NB4 (cell line): ENCODE results near the gene SLCO3A1.

ENCODE experiments used
- DNase-seq: peaks from one replicate; pipeline ENCODE4 v3.0.0; 2010; ENCODE audit warnings: low read depth
- H3K4me3 ChIP-seq: one replicate; pipeline ENCODE4 v1.5.1; 2011; ENCODE audit warnings: mild to moderate bottlenecking, low read depth, low read length, moderate library complexity
- MYC ChIP-seq: IDR thresholded peaks from 2 replicates; pipeline ENCODE4 v1.6.1; 2011; ENCODE audit warnings: low read depth, low read length
- POLR2A ChIP-seq: IDR thresholded peaks from 2 replicates; pipeline ENCODE4 v1.6.1; 2011; ENCODE audit warnings: mild to moderate bottlenecking; ENCODE audit not compliant: insufficient read length; ENCODE audit errors: extremely low read depth
- TF ChIP-seq, protein P1 (sequence below): IDR thresholded peaks from 2 replicates; pipeline ENCODE4 v1.6.1; 2011; ENCODE audit warnings: low read depth, low read length
- TF ChIP-seq, protein P2 (sequence below): IDR thresholded peaks from one replicate; pipeline ENCODE4 v1.5.1; 2012; ENCODE audit warnings: low read depth, low read length

SLCO3A1 gene

DNA sequence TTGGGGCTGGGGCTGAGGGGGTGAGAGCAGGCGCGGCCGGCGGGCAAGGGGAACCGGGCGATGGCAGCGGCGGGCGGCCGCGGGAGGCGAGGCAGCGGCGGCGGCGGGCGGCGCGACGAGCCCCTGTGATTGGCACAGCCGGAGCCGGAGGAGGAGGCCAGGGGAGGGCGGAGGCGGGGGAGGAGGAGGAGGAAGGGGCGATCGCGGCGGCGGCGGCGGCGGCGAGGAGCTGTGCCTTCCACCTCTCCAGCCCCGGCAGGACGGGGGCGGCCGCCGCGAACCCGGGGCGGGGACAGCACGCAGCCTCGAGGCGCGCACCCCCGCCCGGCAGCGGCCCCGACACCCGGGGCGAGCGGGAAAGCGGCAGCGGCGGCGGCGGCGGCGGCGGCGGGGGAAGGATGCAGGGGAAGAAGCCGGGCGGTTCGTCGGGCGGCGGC lies at the start of gene SLCO3A1:
Gene SLCO3A1, plus strand, starts transcription at position 198 of the 437 bp plus-strand sequence.
- TF ChIP-seq MYC (no peak), POLR2A (no peak)
- TF ChIP-seq, protein P1, sequence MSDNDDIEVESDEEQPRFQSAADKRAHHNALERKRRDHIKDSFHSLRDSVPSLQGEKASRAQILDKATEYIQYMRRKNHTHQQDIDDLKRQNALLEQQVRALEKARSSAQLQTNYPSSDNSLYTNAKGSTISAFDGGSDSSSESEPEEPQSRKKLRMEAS, result no peak
- TF ChIP-seq, protein P2, sequence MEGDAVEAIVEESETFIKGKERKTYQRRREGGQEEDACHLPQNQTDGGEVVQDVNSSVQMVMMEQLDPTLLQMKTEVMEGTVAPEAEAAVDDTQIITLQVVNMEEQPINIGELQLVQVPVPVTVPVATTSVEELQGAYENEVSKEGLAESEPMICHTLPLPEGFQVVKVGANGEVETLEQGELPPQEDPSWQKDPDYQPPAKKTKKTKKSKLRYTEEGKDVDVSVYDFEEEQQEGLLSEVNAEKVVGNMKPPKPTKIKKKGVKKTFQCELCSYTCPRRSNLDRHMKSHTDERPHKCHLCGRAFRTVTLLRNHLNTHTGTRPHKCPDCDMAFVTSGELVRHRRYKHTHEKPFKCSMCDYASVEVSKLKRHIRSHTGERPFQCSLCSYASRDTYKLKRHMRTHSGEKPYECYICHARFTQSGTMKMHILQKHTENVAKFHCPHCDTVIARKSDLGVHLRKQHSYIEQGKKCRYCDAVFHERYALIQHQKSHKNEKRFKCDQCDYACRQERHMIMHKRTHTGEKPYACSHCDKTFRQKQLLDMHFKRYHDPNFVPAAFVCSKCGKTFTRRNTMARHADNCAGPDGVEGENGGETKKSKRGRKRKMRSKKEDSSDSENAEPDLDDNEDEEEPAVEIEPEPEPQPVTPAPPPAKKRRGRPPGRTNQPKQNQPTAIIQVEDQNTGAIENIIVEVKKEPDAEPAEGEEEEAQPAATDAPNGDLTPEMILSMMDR, result no peak
- peak within 1 kb of the TSS; percentile 67 for H3K4me3 ChIP-seq
- peak; percentile 82 for DNase-seq

DNA sequence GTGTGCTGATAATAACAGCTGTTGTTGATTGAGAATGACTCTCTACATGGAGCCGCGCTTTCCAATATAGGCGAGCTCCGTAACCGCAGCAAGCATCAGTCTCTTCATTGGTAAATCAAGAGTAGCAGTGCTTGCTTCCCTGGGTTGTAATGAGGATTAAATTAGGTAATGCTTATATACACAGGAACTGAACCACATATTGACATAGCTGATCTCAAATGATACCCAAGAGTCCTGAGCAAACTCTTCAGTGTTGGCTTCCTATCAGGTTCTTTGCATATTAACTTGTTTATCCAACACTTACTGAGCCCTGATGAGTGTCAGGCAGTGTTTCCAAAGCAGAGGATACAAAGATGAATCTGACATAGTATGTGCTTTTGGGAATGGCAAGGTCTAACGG lies 46.4 kb upstream of the SLCO3A1 start:
- DNase-seq, result no peak
- TF ChIP-seq MYC (no peak), POLR2A (no peak)
- TF ChIP-seq, protein P2, result no peak
- TF ChIP-seq, protein P1, result no peak

DNA sequence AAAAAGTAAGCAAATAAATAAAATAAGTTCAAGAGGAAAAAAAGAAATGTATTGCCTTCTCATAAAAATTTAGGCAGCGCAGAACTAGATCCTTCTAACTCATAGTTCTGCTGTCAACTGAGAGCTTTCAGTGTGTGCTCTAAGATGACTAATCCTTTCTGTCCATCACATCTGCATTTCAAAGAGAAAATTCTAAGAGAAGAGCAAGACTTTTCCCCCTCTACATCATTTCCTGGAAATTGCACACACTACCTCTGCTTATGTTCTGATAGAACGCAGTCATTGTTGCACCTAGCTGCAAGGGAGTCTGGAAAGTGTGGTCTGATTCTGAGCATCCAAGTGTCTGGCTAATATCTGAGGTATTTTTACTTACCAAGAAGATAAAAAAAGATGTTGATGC lies 39.6 kb upstream of the SLCO3A1 start:
- TF ChIP-seq, protein P2, result no peak
- TF ChIP-seq MYC (no peak), POLR2A (no peak)
- TF ChIP-seq, protein P1, result no peak
- DNase-seq, result no peak
- no peak overlapping the region for H3K4me3 ChIP-seq

More for the DNA sequence above, 46.4 kb upstream of the SLCO3A1 start:
- no peak overlapping the region for H3K4me3 ChIP-seq

DNA sequence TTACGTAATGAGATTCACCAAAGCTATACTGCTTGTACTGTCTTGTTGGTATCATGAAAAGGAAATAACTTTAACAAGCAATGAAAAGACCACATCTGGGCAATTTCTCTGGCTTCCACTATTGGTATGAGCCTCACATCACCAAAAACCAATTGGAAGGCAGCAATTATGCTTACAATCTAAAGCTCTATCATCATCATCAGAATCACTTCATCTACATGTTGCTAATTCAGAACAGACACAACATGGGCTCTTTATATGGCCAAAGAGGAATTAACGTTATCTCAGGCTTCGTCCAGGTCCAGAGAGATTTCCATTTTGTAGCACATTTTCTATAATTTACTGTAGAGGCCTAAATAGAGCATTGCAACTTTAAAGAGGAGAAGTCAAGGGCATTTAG lies 36.6 kb upstream of the SLCO3A1 start:
- TF ChIP-seq MYC, result no peak
- no peak for TF ChIP-seq POLR2A
- TF ChIP-seq, protein P2, result no peak
- TF ChIP-seq, protein P1, result no peak
- no peak overlapping the region for H3K4me3 ChIP-seq
- DNase-seq, result no peak

DNA sequence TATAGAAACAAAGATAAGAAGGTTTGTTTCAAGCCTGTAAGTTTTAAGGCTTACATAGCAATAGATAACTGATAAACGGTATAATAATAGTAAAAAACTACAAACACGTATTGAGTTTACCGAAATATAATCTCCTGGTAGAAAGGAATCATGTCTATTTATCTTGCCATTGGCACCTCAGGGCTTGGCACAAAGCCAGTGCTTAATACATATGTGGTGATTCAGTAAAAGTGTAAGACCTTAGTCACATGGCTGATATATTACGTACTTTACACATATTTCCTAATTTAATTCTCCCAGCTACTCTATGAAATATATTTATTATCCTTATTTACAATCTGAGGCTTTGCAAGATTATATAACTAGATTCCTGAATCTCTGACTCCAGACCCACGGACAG lies 32.0 kb upstream of the SLCO3A1 start:
- DNase-seq, result no peak
- no peak overlapping the region for H3K4me3 ChIP-seq
- TF ChIP-seq, protein P1, result no peak
- TF ChIP-seq, protein P2, result no peak
- TF ChIP-seq POLR2A (no peak), MYC (no peak)

DNA sequence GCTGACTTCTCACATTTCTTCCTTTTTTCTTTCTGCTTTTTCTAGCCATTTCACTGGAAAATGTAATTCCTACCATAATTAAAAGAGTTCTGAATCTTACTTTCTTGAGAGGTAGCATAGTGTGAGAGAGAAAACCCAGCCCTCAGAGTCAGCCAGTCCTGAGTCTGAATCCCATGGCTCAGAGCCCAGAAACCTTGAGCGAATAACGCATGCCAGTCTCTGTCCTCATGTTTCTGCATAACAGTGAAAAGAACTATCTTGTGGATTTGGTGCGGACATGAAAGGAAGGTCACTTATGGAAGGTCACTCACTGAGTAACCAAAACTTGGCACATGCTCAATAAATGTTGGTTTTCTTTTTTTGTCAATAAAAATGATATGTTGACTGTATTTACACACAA lies 29.3 kb upstream of the SLCO3A1 start:
- no peak for DNase-seq
- H3K4me3 ChIP-seq, result no peak overlapping the region
- TF ChIP-seq MYC (no peak), POLR2A (no peak)
- TF ChIP-seq, protein P1, result no peak
- TF ChIP-seq, protein P2, result no peak
